ENCODE data around the gene STARD10.
"Not testable (repeated sequence)": the region's sequence is repeated elsewhere in the genome, so short reads cannot be mapped to it uniquely, and the experiment has no call there.

STARD10 gene

GRCh38 chr11:72793425-72794367, at the start of gene STARD10:
Gene STARD10, minus strand, starts transcription at chr11:72794047. Its CDS starts 12,866 bp downstream, at chr11:72781181.
- peak; percentile 83 to 88 for DNase-seq (ENCODE audit: low read depth in 2 of 2, low spot score in 1 of 2)

GRCh38 chr11:72842653-72843330, 48.9 kb upstream of the STARD10 start:
- no peak for DNase-seq (ENCODE audit: low read depth in 2 of 2, low spot score in 1 of 2)

- DNase-seq (ENCODE audit: low read depth in 2 of 2, low spot score in 1 of 2), result no peak
Observed at GRCh38 chr11:72842126-72842525, 48.3 kb upstream of the STARD10 start.

- no peak for DNase-seq (ENCODE audit: low read depth in 2 of 2, low spot score in 1 of 2)
Observed at GRCh38 chr11:72841397-72841796, 47.5 kb upstream of the STARD10 start.

GRCh38 chr11:72840780-72841179, 46.9 kb upstream of the STARD10 start:
- DNase-seq (ENCODE audit: low read depth in 2 of 2, low spot score in 1 of 2), result no peak

- no peak for DNase-seq (ENCODE audit: low read depth in 2 of 2, low spot score in 1 of 2)
Observed at GRCh38 chr11:72838691-72839305, 45.0 kb upstream of the STARD10 start.

- DNase-seq (ENCODE audit: low read depth in 2 of 2, low spot score in 1 of 2), result no peak
Observed at GRCh38 chr11:72836111-72836510, 42.3 kb upstream of the STARD10 start.

- no peak for DNase-seq (ENCODE audit: low read depth in 2 of 2, low spot score in 1 of 2)
Observed at GRCh38 chr11:72834905-72835304, 41.1 kb upstream of the STARD10 start.

GRCh38 chr11:72833811-72834493, 40.1 kb upstream of the STARD10 start:
- no peak for DNase-seq (ENCODE audit: low read depth in 2 of 2, low spot score in 1 of 2)

GRCh38 chr11:72833083-72833733, 39.4 kb upstream of the STARD10 start:
- no peak for DNase-seq (ENCODE audit: low read depth in 2 of 2, low spot score in 1 of 2)

- DNase-seq (ENCODE audit: low read depth in 2 of 2, low spot score in 1 of 2), result no peak
Observed at GRCh38 chr11:72832301-72833082, 38.6 kb upstream of the STARD10 start.

- peak in 1 of 2 donors; percentile 25 for DNase-seq (ENCODE audit: low read depth in 2 of 2, low spot score in 1 of 2)
Observed at GRCh38 chr11:72831521-72832300, 37.9 kb upstream of the STARD10 start.

- DNase-seq (ENCODE audit: low read depth in 2 of 2, low spot score in 1 of 2), result no peak
Observed at GRCh38 chr11:72829884-72830533, 36.2 kb upstream of the STARD10 start.

GRCh38 chr11:72829178-72829577, 35.3 kb upstream of the STARD10 start:
- no peak for DNase-seq (ENCODE audit: low read depth in 2 of 2, low spot score in 1 of 2)

GRCh38 chr11:72828692-72829101, 34.9 kb upstream of the STARD10 start:
- DNase-seq (ENCODE audit: low read depth in 2 of 2, low spot score in 1 of 2), result no peak

- DNase-seq (ENCODE audit: low read depth in 2 of 2, low spot score in 1 of 2), result no peak
Observed at GRCh38 chr11:72828081-72828567, 34.3 kb upstream of the STARD10 start.

- not testable (repeated sequence) for DNase-seq (ENCODE audit: low read depth in 2 of 2, low spot score in 1 of 2)
Observed at GRCh38 chr11:72827656-72828055, 33.8 kb upstream of the STARD10 start.

- no peak for DNase-seq (ENCODE audit: low read depth in 2 of 2, low spot score in 1 of 2)
Observed at GRCh38 chr11:72826942-72827480, 33.2 kb upstream of the STARD10 start.

Data from stimulated activated CD8-positive, alpha-beta memory T cell treated with anti-CD3 and anti-CD28 coated beads, Interleukin-4, amount 100 ng/mL, for 1 hour (primary cell).